Measurements from ENCODE around the gene ALDH8A1. TPM values are rescaled to one million over a fixed set of nuclear protein-coding genes. Genes with fewer than 3 reads are reported as not detected.

ALDH8A1 gene
- polyA plus RNA-seq, 2 of the 4 experiments (the other 2 are of a cell fraction), result 0.18 to 0.85 TPM

- WGBS (ENCODE audit: missing lambda C conversion rate), result 50% methylated on average over 1 of the region's 1 CpG
- POLR2A ChIA-PET, result no interaction called here
These were observed 55.1 kb downstream of the ALDH8A1 start for GRCh38 chr6:134894800-134895199.

GRCh38 chr6:134892362-134892761 lies 57.5 kb downstream of the ALDH8A1 start:
- CTCF ChIA-PET, result interaction anchor here (2.0 kb wide), 1 partner anchor 10 kb away, joined by 6 read pairs; no protein-coding TSS in a partner anchor
- no peak for FAIRE-seq
- TF ChIP-seq, protein P1, sequence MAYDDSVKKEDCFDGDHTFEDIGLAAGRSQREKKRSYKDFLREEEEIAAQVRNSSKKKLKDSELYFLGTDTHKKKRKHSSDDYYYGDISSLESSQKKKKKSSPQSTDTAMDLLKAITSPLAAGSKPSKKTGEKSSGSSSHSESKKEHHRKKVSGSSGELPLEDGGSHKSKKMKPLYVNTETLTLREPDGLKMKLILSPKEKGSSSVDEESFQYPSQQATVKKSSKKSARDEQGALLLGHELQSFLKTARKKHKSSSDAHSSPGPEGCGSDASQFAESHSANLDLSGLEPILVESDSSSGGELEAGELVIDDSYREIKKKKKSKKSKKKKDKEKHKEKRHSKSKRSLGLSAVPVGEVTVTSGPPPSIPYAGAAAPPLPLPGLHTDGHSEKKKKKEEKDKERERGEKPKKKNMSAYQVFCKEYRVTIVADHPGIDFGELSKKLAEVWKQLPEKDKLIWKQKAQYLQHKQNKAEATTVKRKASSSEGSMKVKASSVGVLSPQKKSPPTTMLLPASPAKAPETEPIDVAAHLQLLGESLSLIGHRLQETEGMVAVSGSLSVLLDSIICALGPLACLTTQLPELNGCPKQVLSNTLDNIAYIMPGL (CRISPR knock-in tag; IDR thresholded peaks at IDR 0.05; ENCODE audit: borderline replicate concordance), result no peak
- no peak for TF ChIP-seq HEYL (CRISPR knock-in tag; IDR thresholded peaks at IDR 0.05)
- TF ChIP-seq NPAS2 (CRISPR knock-in tag; IDR thresholded peaks at IDR 0.05; ENCODE audit: borderline replicate concordance), result no peak
- TF ChIP-seq BHLHE40 (IDR thresholded peaks at IDR 0.05; ENCODE audit: low read depth, low read length), result no peak
- TF ChIP-seq NR3C1 (IDR thresholded peaks at IDR 0.05), result no peak
- TF ChIP-seq POLR2AphosphoS2 (conservative IDR thresholded peaks at IDR 0.05; ENCODE audit: low read length), result no peak
- TF ChIP-seq EHF (CRISPR knock-in tag; IDR thresholded peaks at IDR 0.05), result no peak
- TF ChIP-seq ZSCAN20 (CRISPR knock-in tag; IDR thresholded peaks at IDR 0.05), result no peak
- no peak for TF ChIP-seq ZC3H11A (IDR thresholded peaks at IDR 0.05)
- no peak for TF ChIP-seq FOSB (CRISPR knock-in tag; IDR thresholded peaks at IDR 0.05)
- no peak for TF ChIP-seq MAX (IDR thresholded peaks at IDR 0.05)
- no peak for TF ChIP-seq ZNF302 (CRISPR knock-in tag; IDR thresholded peaks at IDR 0.05)
- no peak for TF ChIP-seq E2F6 (IDR thresholded peaks at IDR 0.05; ENCODE audit: borderline replicate concordance, low read depth)

More at GRCh38 chr6:134894800-134895199, 55.1 kb downstream of the ALDH8A1 start:
- no peak for DNase-seq (ENCODE audit: low read depth in 1 of 2, low spot score in 1 of 2)
- FAIRE-seq, result no peak
- H3K4me3 ChIP-seq, result no peak overlapping the region
- no peak for ATAC-seq
- H3K4me2 ChIP-seq, result no peak overlapping the region
- H3K4me1 ChIP-seq, result no peaks in the 10 kb centered on the region
- no peak overlapping the region for H3K27ac ChIP-seq
- CTCF ChIA-PET, result interaction anchor here (1.0 to 1.2 kb wide), 2 partner anchors 12 to 46 kb away, joined by 4 to 6 read pairs; no protein-coding TSS in a partner anchor
- H3K9me3 ChIP-seq, result peaks cover 8% of the 10 kb centered on the region; the same call in 1 of the 3 replicates
- TF ChIP-seq USF2 (IDR thresholded peaks at IDR 0.05) (no peak), E2F6 (IDR thresholded peaks at IDR 0.05; ENCODE audit: borderline replicate concordance, low read depth) (no peak), EHF (CRISPR knock-in tag; IDR thresholded peaks at IDR 0.05) (no peak), EP300 (IDR thresholded peaks at IDR 0.05) (no peak), NR3C1 (IDR thresholded peaks at IDR 0.05) (no peak), RCOR1 (IDR thresholded peaks at IDR 0.05; ENCODE audit: low read depth, low read length) (no peak), REST (IDR thresholded peaks at IDR 0.05) (no peak), GATA3 (IDR thresholded peaks at IDR 0.05; ENCODE audit: borderline replicate concordance) (no peak), TFCP2L1 (CRISPR knock-in tag; IDR thresholded peaks at IDR 0.05) (no peak), FOXS1 (CRISPR knock-in tag; IDR thresholded peaks at IDR 0.05) (no peak), ZNF302 (CRISPR knock-in tag; IDR thresholded peaks at IDR 0.05) (no peak), CEBPB (IDR thresholded peaks at IDR 0.05) (no peak), HEYL (CRISPR knock-in tag; IDR thresholded peaks at IDR 0.05) (no peak), CBX2 (IDR thresholded peaks at IDR 0.05; ENCODE audit: borderline replicate concordance, low read depth) (no peak), POLR2A (IDR thresholded peaks at IDR 0.05; ENCODE audit: low read length) (no peak)
- TF ChIP-seq, protein P2, sequence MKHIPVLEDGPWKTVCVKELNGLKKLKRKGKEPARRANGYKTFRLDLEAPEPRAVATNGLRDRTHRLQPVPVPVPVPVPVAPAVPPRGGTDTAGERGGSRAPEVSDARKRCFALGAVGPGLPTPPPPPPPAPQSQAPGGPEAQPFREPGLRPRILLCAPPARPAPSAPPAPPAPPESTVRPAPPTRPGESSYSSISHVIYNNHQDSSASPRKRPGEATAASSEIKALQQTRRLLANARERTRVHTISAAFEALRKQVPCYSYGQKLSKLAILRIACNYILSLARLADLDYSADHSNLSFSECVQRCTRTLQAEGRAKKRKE (CRISPR knock-in tag; IDR thresholded peaks at IDR 0.05; ENCODE audit: low read depth), result no peak

More at GRCh38 chr6:134892362-134892761, 57.5 kb downstream of the ALDH8A1 start:
- Histone ChIP-seq H3K4me1 (no peaks in the 10 kb centered on the region), H3K9me3 (peaks cover 8% of the 10 kb centered on the region; the same call in 1 of the 3 replicates), H3K4me3 (no peak overlapping the region), H3K27ac (no peak overlapping the region), H3K4me2 (no peak overlapping the region)
- no peak for DNase-seq (ENCODE audit: low read depth in 1 of 2, low spot score in 1 of 2)
- ATAC-seq, result no peak
- POLR2A ChIA-PET, result no interaction called here

Data from A549 (cell line).